ENCODE data around the gene WDR33.
"Not testable (repeated sequence)": the region's sequence is repeated elsewhere in the genome, so short reads cannot be mapped to it uniquely, and the experiment has no call there.

The WDR33 gene

DNA sequence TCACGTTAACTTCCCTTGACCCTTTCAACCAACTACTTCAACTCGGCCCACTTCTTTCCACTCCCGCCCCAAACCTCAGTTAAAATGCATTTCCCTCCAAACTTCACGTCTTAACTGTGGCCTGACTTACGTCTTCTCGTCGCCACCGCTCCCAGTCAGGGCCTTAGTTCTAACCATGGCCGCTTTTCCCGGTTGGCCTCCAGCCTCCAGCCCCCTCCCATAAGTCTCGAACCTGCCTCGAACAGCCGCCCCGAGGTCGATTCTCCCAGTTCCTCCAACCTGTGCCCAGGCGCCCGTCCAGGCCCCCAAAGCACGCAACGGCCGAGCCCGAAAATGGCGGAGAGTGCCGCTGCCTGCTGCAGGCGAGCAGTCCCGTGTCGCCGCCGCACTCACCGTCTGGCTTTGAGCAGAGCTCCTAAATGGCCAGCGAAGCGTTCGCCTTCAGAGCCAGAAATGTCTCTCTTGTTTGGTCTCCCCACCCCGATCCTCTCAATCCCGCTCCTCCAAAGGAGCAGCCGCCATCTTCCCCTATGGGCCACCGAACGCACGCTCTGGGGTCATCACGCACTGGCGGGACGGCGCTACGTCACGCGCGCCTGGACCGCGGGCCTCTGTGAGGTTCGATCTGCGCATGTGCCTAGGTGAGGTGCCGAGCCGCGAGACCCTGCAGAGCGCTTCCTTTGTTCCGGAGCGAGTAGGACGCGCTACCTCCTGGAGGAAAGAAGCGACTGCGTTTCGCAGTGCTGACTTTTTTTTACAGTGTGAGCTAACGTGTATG, at the start of gene WDR33:
WDR33 (minus strand) TSS at position 553 of the 778 bp plus-strand sequence. CDS start 40,190 bp downstream, outside the sequence.
- peak; percentile 86 for DNase-seq (ENCODE audit: low spot score)

DNA sequence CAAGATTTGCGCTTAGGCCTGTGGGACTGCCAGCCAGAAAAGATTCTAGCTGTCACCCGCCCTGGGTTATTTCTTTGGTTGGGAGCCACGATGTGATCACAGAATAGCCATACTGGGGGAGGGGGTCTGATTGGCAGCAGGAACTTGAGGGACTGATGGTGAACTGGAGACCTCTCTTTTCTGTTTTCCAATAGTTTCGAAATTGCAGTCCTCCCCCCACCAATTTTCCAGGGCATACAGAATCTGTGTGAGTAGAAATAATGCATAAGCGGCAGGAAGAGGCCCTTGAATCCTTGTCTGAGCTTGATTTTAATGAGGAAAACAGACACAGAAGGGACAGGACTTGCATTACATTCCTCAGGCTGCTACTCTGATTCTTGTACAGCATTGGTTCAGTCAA, 49.2 kb upstream of the WDR33 start:
- no peak for DNase-seq (ENCODE audit: low spot score)

- DNase-seq (ENCODE audit: low spot score): peak; percentile 50
These were observed 48.7 kb upstream of the WDR33 start for GRCh38 chr2:127859712-127860085.

DNA sequence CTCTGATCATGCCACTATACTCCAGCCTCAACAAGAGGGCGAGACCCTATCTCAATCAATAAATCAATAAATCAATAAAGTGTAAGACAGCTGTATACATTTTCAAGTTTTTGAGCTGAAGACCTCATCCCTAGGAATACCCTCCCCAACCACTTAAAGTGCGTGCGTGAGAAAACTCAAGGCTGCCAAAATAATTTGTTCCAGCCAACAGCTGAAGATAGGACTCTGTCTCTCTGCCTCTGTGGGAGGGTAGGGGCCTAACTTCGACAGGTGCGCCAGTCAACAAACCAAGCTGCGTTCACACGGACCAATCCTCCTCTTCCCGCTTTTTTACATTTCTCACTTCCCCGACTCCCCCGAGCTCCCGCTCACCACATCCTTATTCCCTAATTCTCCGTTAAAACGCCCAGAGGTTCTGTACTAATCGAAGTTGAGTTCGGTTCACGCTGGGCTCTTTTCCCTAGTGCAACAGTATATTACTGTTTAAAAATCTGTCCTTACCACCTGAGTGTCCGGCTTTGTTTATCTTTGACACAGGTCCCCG, 46.4 kb upstream of the WDR33 start:
- peak; percentile 14 for DNase-seq (ENCODE audit: low spot score)

- DNase-seq (ENCODE audit: low spot score): no peak
These were observed 42.7 kb upstream of the WDR33 start for GRCh38 chr2:127853671-127854070.

DNA sequence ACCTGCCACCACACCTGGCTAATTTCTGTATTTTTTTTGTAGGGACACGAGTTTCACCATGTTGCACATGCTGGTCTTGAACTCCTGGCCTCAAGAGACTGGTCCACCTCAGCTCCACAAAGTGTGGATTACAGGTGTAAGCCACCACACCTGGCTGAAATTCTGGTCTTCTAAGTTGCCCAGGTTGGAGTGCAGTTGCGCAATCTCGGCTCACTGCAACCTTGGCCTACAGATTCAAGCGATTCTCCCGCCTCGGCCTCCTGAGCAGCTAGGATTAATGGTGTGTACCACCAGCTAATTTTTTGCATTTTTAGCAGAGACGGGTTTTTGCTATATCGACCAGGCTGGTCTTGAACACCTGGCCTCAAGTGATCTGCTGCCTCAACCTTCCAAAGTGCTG, 41.4 kb upstream of the WDR33 start:
- no peak for DNase-seq (ENCODE audit: low spot score)

DNA sequence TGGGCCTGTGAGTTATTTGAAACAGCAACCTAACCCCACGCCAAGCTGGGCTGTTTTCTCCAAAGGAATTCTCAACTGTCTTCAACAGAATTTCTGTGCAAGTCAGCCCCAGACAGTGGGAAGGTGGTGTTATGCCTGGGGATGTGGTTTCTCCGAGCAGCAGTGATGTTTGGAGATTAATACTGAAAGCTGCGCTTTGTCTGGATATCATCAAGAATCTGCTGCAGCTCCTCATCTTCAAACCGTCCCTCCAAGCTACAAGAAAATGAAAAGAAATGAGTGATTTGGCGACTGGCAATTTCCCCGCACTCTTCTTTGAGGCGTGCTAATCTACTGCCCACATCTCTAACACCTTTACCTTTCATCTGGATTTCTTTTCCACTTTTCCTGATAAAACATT, 37.0 kb upstream of the WDR33 start:
- DNase-seq (ENCODE audit: low spot score): no peak

DNA sequence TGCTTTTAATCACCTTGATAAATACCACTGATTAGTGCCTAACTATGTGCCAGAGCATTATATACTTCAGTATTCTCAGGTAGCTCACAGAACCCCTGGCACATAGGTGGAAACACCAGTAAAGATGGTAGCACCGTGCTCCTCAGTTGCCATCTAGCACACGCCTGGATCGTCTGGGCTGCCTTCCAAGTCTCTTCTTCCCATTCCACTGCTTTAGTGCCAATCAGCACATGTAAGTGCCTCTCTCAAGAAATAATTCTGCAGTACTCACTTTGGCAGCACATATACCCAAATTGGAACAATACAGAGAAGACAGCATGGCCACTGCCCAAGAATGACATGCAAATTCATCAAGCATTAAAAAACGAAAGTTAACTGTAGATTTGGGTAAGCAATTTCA, 34.0 kb upstream of the WDR33 start:
- DNase-seq (ENCODE audit: low spot score): no peak

DNA sequence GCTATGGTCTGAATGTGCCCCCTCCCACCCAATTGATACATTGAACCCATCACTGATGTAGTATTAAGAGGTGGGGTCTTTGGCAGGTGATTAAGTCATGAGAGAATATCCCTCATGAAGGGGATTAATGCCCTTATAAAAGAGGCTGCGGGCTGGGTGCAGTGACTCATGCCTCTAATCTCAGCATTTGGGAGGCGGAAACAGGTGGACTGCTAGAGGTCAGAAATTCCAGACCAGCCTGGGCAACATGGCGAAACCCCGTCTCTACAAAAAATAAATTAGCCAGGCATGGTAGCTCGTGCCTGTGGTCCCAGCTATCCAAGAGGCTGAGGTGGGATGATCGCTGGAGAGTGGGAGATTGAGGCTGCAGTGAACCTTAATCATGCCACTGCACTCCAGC, 32.7 kb upstream of the WDR33 start:
- no peak for DNase-seq (ENCODE audit: low spot score)

- no peak for DNase-seq (ENCODE audit: low spot score)
These were observed 30.7 kb upstream of the WDR33 start for GRCh38 chr2:127841466-127842178.

DNA sequence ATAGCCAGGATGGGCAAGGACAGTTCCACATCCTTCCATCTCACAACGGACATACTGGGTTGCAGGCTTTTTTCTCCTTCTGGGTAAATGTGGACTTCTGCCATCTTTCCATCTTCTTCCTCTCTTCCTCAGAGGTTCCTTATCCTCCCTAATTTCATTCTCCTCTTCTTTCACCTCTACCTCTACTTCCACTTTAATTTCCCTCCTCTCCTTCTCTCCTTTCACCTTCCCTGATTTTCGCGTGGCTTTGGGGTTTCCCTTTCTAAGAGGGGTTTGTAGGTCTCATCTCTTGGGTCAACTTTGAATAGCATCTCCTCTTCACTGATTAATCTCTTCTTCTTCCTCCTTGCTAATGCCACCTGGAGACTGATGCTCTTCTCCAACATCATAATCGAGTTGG, 29.9 kb upstream of the WDR33 start:
- DNase-seq (ENCODE audit: low spot score): no peak

- no peak for DNase-seq (ENCODE audit: low spot score)
These were observed 24.0 kb upstream of the WDR33 start for GRCh38 chr2:127834951-127835350.

DNA sequence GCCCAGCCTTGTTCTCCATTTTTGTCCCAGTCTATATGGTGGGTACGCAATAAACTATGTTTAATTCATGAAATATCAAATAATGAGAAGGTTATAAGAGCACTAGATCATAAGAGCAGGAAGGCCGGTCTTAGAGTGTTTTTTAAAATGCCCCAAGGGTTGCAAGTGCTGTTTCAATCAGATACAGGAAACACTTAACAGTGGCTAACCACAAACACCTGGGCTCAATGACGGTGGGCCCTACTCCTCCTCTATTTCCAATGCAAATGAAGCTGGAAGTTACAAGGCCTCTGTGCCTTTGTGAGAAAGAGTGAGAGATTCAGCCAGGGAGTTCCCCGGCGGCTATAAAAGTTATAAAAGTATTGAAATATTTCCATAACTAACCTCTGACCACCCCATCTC, 18.9 kb upstream of the WDR33 start:
- no peak for DNase-seq (ENCODE audit: low spot score)

- DNase-seq (ENCODE audit: low spot score): not testable (repeated sequence)
These were observed 15.7 kb upstream of the WDR33 start for GRCh38 chr2:127826708-127827107.

- no peak for DNase-seq (ENCODE audit: low spot score)
These were observed 15.1 kb upstream of the WDR33 start for GRCh38 chr2:127826047-127826446.

- DNase-seq (ENCODE audit: low spot score): no peak
These were observed 9.2 kb upstream of the WDR33 start for GRCh38 chr2:127820080-127820668.

DNA sequence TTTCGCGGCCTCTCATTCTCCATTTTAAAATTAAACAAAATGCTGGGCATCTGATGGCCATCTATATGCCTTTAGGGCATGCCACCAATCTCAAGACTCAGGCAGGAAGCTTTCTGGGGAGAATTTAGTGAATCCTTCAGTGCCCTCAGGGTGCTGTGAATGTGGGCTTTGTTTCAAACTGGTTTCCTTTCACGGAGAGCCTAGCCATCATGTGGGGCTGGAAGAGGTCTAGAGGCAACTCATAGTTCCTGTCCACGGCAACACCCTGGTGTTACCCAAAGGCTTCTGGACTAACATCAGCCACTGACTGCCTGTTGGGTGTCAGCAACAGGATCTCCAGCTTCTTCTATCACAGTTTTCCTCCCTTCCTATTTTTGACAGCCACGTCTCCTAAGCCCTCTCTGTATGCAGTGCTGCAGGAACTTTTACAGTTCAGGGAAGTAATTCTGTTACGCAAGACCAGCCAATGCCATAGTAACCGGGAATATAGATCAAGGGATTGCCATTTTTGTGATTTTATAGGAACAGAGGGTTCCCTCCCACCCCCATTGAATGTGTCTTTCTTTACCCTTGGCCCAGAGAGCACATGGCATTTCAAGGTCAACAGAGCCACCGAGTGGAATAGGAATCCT, 7.9 kb upstream of the WDR33 start:
- no peak for DNase-seq (ENCODE audit: low spot score)

DNA sequence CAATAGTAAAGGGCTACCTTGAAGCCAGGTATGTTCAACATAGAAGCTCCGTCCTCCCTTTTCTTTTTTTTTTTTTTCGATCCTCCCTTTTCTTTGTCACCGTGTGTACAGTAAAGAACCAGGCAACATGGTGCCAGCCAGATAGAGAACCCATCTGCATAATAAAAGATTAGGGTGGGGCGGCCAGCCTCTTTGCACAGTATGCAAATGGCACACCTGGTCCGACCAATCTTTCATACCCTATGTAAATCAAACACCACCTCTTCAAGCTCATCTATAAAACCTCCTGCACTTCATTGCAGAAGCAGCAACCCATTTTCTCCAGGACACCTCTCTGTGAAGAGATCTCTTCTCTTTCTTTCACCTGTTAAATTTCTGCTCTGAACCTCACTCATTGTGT, 7.3 kb upstream of the WDR33 start:
- DNase-seq (ENCODE audit: low spot score): no peak

GRCh38 chr2:127814677-127815076, 3.7 kb upstream of the WDR33 start:
- DNase-seq (ENCODE audit: low spot score): no peak

GRCh38 chr2:127812441-127812840, 1.5 kb upstream of the WDR33 start:
- not testable (repeated sequence) for DNase-seq (ENCODE audit: low spot score)

GRCh38 chr2:127811397-127812321, 688 bp upstream of the WDR33 start:
- no peak for DNase-seq (ENCODE audit: low spot score)

All from hematopoietic multipotent progenitor cell treated with erythropoietin and hydrocortisone succinate and interleukin-3 and kit ligand, for 17 days (in vitro differentiated cells).